Measurements from ENCODE around the gene MYMK.

- TF ChIP-seq CTCF (IDR thresholded peaks at IDR 0.05; ENCODE audit: poor library complexity) (no peak), EZH2 (IDR thresholded peaks at IDR 0.05; ENCODE audit: borderline replicate concordance) (no peak), EZH2phosphoT487 (IDR thresholded peaks at IDR 0.05; ENCODE audit: low read depth, severe bottlenecking, unreplicated experiment) (no peak)
Observed at GRCh38 chr9:133534346-133535291, 9.9 kb upstream of the MYMK start, which contains the start of gene ADAMTSL2.

All from hepatocyte (in vitro differentiated cells).